Right lobe of liver (tissue), 6 donors: ENCODE data around the gene HLF. TPM values are rescaled to one million over a fixed set of nuclear protein-coding genes. Genes with fewer than 3 reads are reported as not detected.

Experiments used
- ATAC-seq, 4 donors: fragments of 200-7000 bp; cut with Tn5 transposase; one replicate each; pipeline ENCODE4 v1.9.1; 2020; ENCODE audit warnings: mild to moderate bottlenecking in 4 of 4, moderate library complexity in 4 of 4
- DNase-seq, 3 donors: peaks; one replicate each; pipeline ENCODE4 v3.0.0-alpha.2; 2020
- H3K27ac ChIP-seq, 3 donors: fragments of 200-600 bp; one replicate each; pipeline ENCODE4 v1.8.0; 2022
- H3K27me3 ChIP-seq, 2 donors: fragments of 200-600 bp; one replicate each; pipeline ENCODE4 v1.8.0; 2022
- H3K36me3 ChIP-seq, 4 donors: fragments of 200-600 bp; sonication (generic) in 1 of 4; one replicate each; pipeline versions ENCODE4 v1.5.1 to v1.8.0; 2017 to 2022; ENCODE audit warnings: control low read depth in 1 of 4
- H3K4me1 ChIP-seq, 4 donors: fragments of 200-600 bp; sonication (generic) in 1 of 4; one replicate each; pipeline versions ENCODE4 v1.5.1 to v1.8.0; 2017 to 2022; ENCODE audit warnings: control low read depth in 1 of 4
- H3K4me3 ChIP-seq, 3 donors: fragments of 200-600 bp; one replicate each; pipeline ENCODE4 v1.8.0; 2022
- H3K9me3 ChIP-seq, 4 donors: fragments of 200-600 bp; sonication (generic) in 1 of 4; one replicate each; pipeline versions ENCODE4 v1.5.1 to v1.8.0; 2017 to 2022; ENCODE audit warnings: control low read depth in 1 of 4
- CTCF ChIP-seq, 4 donors: fragments of 200-600 bp in 3 of 4; fragments of 450-650 bp in 1 of 4; IDR thresholded peaks; one replicate each; pipeline versions ENCODE4 v1.5.1 to v1.8.0; 2016 to 2022; ENCODE audit warnings: antibody characterized with exemption in 4 of 4, mild to moderate bottlenecking in 2 of 4
- POLR2A ChIP-seq: fragments of 450-650 bp; IDR thresholded peaks from one replicate; pipeline ENCODE4 v1.6.1; 2017; ENCODE audit warnings: antibody characterized with exemption, mild to moderate bottlenecking
- WGBS: methylation state at CpG from one replicate; pipeline ENCODE4 v1.1.6; 2018; ENCODE audit warnings: low coverage, low lambda C conversion rate; ENCODE audit not compliant: insufficient coverage; ENCODE audit errors: missing lambda C conversion rate; 5-methylcytosine and 5-hydroxymethylcytosine counted together
- intact Hi-C, 2 donors: fragments of 100-400 bp; cut with DNase I; formaldehyde crosslinking; loops; one replicate each; pipeline versions ENCODE4 v1.11.2 to v1.14.1; 2022
- total RNA-seq, 6 experiments: library from RNA; depleted of rRNA in 2 of 6; stranded (reverse); fragments of >200 nt in 2 of 6; fragmentation: NEBNext Ultra II Directional in 3 of 6; extraction: Animal tissue kit (Norgen Biotek cat#: 25700) in 3 of 6; gene quantifications; one replicate each; pipeline versions ENCODE4 v1.1.0 to v1.2.4, GENCODE V29; 2016 to 2023
- donor health status: DM: no; HTN: yes; CAD: no.
- donor health status: DM: no; HTN: no; CAD: no.
- donor health status: DM: no; HTN: no; CAD: no.
- donor health status: DM: no; HTN: yes; CAD: no.
- donor health status: DM: no; HTN: yes; CAD: no.

Gene HLF
- total RNA-seq, 6 experiments from 2014 or later, result 16.4 to 96.9 (median 42.6) TPM

- no peaks in the 10 kb centered on the region for H3K36me3 ChIP-seq
- no peak for ATAC-seq
- peaks cover 0 to 17% (median 4%) of the 10 kb centered on the region in 4 donors for H3K4me1 ChIP-seq
- DNase-seq, result no peak
- TF ChIP-seq POLR2A (no peak), CTCF (IDR thresholded peaks at IDR 0.05) (no peak)
- H3K27me3 ChIP-seq, result no peaks in the 10 kb centered on the region
- 7% methylated on average over 16 of the region's 31 CpGs for WGBS
- intact Hi-C loops, result no loop called here
- no peak overlapping the region for H3K27ac ChIP-seq
- H3K9me3 ChIP-seq, result no peaks in the 10 kb centered on the region
- peak overlapping the region; percentile 12 to 67 (median 35) for H3K4me3 ChIP-seq
Observed at GRCh38 chr17:55263569-55264277, 1.0 kb upstream of the HLF start.

- intact Hi-C loops, result no loop called here
- no peaks in the 10 kb centered on the region for H3K9me3 ChIP-seq
- ATAC-seq, result peak in 1 of 4 donors; percentile 2
- H3K4me1 ChIP-seq, result peaks cover 0 to 17% (median 4%) of the 10 kb centered on the region in 4 donors
- no peaks in the 10 kb centered on the region for H3K36me3 ChIP-seq
- no peak for TF ChIP-seq POLR2A
- no peak for TF ChIP-seq CTCF (IDR thresholded peaks at IDR 0.05)
- 3% methylated on average over 13 of the region's 13 CpGs for WGBS
- H3K27ac ChIP-seq, result no peak overlapping the region
- no peaks in the 10 kb centered on the region for H3K27me3 ChIP-seq
- DNase-seq, result no peak
- H3K4me3 ChIP-seq, result peak overlapping the region; percentile 12 to 67 (median 35)
Observed at GRCh38 chr17:55264278-55264644, 499 bp upstream of the HLF start.

- WGBS, result under 1% methylated on average over 18 of the region's 52 CpGs
Observed at GRCh38 chr17:55265311-55266021, 706 bp downstream of the HLF start.

More at GRCh38 chr17:55265311-55266021, 706 bp downstream of the HLF start:
- DNase-seq (peak in 2 of 3 donors; percentile 46 to 54), ATAC-seq (peak; percentile 13 to 26 (median 21))
- TF ChIP-seq POLR2A (no peak), CTCF (IDR thresholded peaks at IDR 0.05) (no peak)
- Histone ChIP-seq H3K4me1 (peaks cover 0 to 17% (median 4%) of the 10 kb centered on the region in 4 donors), H3K27ac (peak overlapping the region; percentile 26 to 88 (median 78)), H3K27me3 (no peaks in the 10 kb centered on the region), H3K36me3 (no peaks in the 10 kb centered on the region), H3K4me3 (peak overlapping the region; percentile 50 to 67 (median 63)), H3K9me3 (no peaks in the 10 kb centered on the region)
- intact Hi-C loops, result no loop called here
